SK-N-MC (cell line): ENCODE results near the gene MAMLD1.

Experiments used
- EZH2 ChIP-seq: fragments of 200-600 bp; sonication (generic); IDR thresholded peaks from one replicate; pipeline ENCODE4 v1.6.1; 2017; ENCODE audit warnings: antibody characterized with exemption
- FOXP2 ChIP-seq: optimal IDR thresholded peaks from 2 replicates; pipeline ENCODE3; 2011; ENCODE audit warnings: mild to moderate bottlenecking, moderate library complexity; ENCODE audit not compliant: insufficient read depth; ENCODE audit errors: extremely low read length, control extremely low read depth
- POLR2AphosphoS5 ChIP-seq: IDR thresholded peaks from 2 replicates; pipeline ENCODE4 v1.6.1; 2012; ENCODE audit warnings: mild to moderate bottlenecking, low read depth, low read length, borderline replicate concordance

- TF ChIP-seq EZH2 (no peak), POLR2AphosphoS5 (no peak), FOXP2 (no peak)
Measured at GRCh38 chrX:150438165-150438564, 75.0 kb downstream of the MAMLD1 start.
